Inflammatory macrophage treated with lipopolysaccharide for 4 hours (primary cell): ENCODE data around the gene ZSCAN16.

Experiments
- DNase-seq: peaks from one replicate; pipeline ENCODE4 v3.0.0-alpha.2; 2020

Gene ZSCAN16

GRCh38 chr6:28134716-28135115, 10.3 kb downstream of the ZSCAN16 start:
- peak; percentile 70 for DNase-seq

GRCh38 chr6:28135393-28135792, 11.0 kb downstream of the ZSCAN16 start:
- peak; percentile 17 for DNase-seq

GRCh38 chr6:28136585-28137504, 12.4 kb downstream of the ZSCAN16 start:
- peak; percentile 92 for DNase-seq

- peak; percentile 98 for DNase-seq
Observed at GRCh38 chr6:28137505-28137981, 13.1 kb downstream of the ZSCAN16 start.

- peak; percentile 26 for DNase-seq
Observed at GRCh38 chr6:28139860-28140543, 15.6 kb downstream of the ZSCAN16 start.

- no peak for DNase-seq
Observed at GRCh38 chr6:28140616-28141015, 16.2 kb downstream of the ZSCAN16 start.

GRCh38 chr6:28141500-28142329, 17.3 kb downstream of the ZSCAN16 start, which contains the start of gene ZKSCAN8:
ZKSCAN8 (plus strand) TSS chr6:28141883; CDS start chr6:28148408, 6,525 bp downstream.
- peak; percentile 78 for DNase-seq

- peak; percentile 50 for DNase-seq
Observed at GRCh38 chr6:28142446-28142845, 18.0 kb downstream of the ZSCAN16 start.

GRCh38 chr6:28145231-28145630, 20.8 kb downstream of the ZSCAN16 start:
- DNase-seq, result no peak

GRCh38 chr6:28152531-28152930, 28.1 kb downstream of the ZSCAN16 start:
- no peak for DNase-seq

GRCh38 chr6:28153546-28153945, 29.1 kb downstream of the ZSCAN16 start:
- DNase-seq, result no peak

- no peak for DNase-seq
Observed at GRCh38 chr6:28154357-28154756, 29.9 kb downstream of the ZSCAN16 start.

- no peak for DNase-seq
Observed at GRCh38 chr6:28158318-28158717, 33.9 kb downstream of the ZSCAN16 start.

GRCh38 chr6:28159029-28159607, 34.7 kb downstream of the ZSCAN16 start:
- DNase-seq, result no peak

GRCh38 chr6:28160233-28160632, 35.8 kb downstream of the ZSCAN16 start:
- DNase-seq, result no peak

GRCh38 chr6:28161410-28162079, 37.1 kb downstream of the ZSCAN16 start:
- peak; percentile 59 for DNase-seq

GRCh38 chr6:28165563-28165962, 41.2 kb downstream of the ZSCAN16 start:
- DNase-seq, result no peak

- no peak for DNase-seq
Observed at GRCh38 chr6:28167068-28167467, 42.7 kb downstream of the ZSCAN16 start.

GRCh38 chr6:28167926-28168325, 43.5 kb downstream of the ZSCAN16 start:
- DNase-seq, result no peak

- DNase-seq, result no peak
Observed at GRCh38 chr6:28171271-28171670, 46.9 kb downstream of the ZSCAN16 start.

GRCh38 chr6:28172006-28172405, 47.6 kb downstream of the ZSCAN16 start:
- no peak for DNase-seq

- DNase-seq, result no peak
Observed at GRCh38 chr6:28176373-28176772, 52.0 kb downstream of the ZSCAN16 start.
